Smooth muscle cell (in vitro differentiated cells): ENCODE measurements around the gene CCNQ. TPM values are rescaled to one million over a fixed set of nuclear protein-coding genes. Genes with fewer than 3 reads are reported as not detected.

ENCODE experiments used
- DNase-seq: peaks from one replicate; lab custom pipeline; 2025; ENCODE audit not compliant: unreplicated experiment; lab: John Stamatoyannopoulos, UW
- H2AFZ ChIP-seq: fragments of 200-600 bp; sonication (generic); 2 replicates; pipeline ENCODE4 v1.6.0; 2016; ENCODE audit warnings: antibody characterized with exemption, low read depth, mild to moderate bottlenecking
- H3F3A ChIP-seq: fragments of 200-600 bp; sonication (generic); 2 replicates; pipeline ENCODE4 v1.6.0; 2017; ENCODE audit warnings: antibody characterized with exemption, low read depth
- H3K27ac ChIP-seq: fragments of 200-600 bp; sonication (generic); 2 replicates; pipeline ENCODE4 v1.5.1; 2016; ENCODE audit warnings: low read depth, mild to moderate bottlenecking
- H3K27me3 ChIP-seq: fragments of 200-600 bp; sonication (generic); 2 replicates; pipeline ENCODE4 v1.6.1; 2016; ENCODE audit warnings: low read depth, mild to moderate bottlenecking
- H3K36me3 ChIP-seq: fragments of 200-600 bp; sonication (generic); 2 replicates; pipeline ENCODE4 v1.5.1; 2016; ENCODE audit warnings: low read depth
- H3K4me1 ChIP-seq: fragments of 200-600 bp; sonication (generic); 2 replicates; pipeline ENCODE4 v1.5.1; 2016; ENCODE audit warnings: low read depth
- H3K4me2 ChIP-seq: fragments of 200-600 bp; sonication (generic); 2 replicates; pipeline ENCODE4 v1.6.0; 2016; ENCODE audit warnings: mild to moderate bottlenecking
- H3K4me3 ChIP-seq: fragments of 200-600 bp; sonication (generic); 2 replicates; pipeline ENCODE4 v1.5.1; 2016; ENCODE audit warnings: mild to moderate bottlenecking
- H3K79me2 ChIP-seq: fragments of 200-600 bp; sonication (generic); 2 replicates; pipeline ENCODE4 v1.6.0; 2016; ENCODE audit warnings: low read depth, mild to moderate bottlenecking
- H3K9ac ChIP-seq: fragments of 200-600 bp; sonication (generic); 2 replicates; pipeline ENCODE4 v1.6.0; 2016; ENCODE audit warnings: low read depth
- H3K9me3 ChIP-seq: fragments of 200-600 bp; sonication (generic); replicated peaks from 2 replicates; pipeline ENCODE4 v1.5.1; 2016; ENCODE audit warnings: low read depth
- H4K20me1 ChIP-seq: fragments of 200-600 bp; sonication (generic); 2 replicates; pipeline ENCODE4 v1.6.0; 2016; ENCODE audit warnings: low read depth
- CTCF ChIP-seq: fragments of 200-600 bp; sonication (generic); IDR thresholded peaks from 2 replicates; pipeline ENCODE4 v1.5.1; 2017; ENCODE audit warnings: borderline replicate concordance, mild to moderate bottlenecking, antibody characterized with exemption; ENCODE audit not compliant: insufficient read depth, poor library complexity, severe bottlenecking
- WGBS: methylation state at CpG from one replicate; pipeline ENCODE4 v1.1.7; 2016; ENCODE audit warnings: low lambda C conversion rate; 5-methylcytosine and 5-hydroxymethylcytosine counted together
- polyA plus RNA-seq: library from polyadenylated mRNA; unstranded; fragments of >200 nt; fragmentation: Nextera tagmentation; extraction: Ambion mirVana; gene quantifications from 2 replicates; pipeline ENCODE4 v1.2.1, GENCODE V29; 2016
- total RNA-seq: library from RNA; depleted of rRNA; stranded (reverse); fragments of >200 nt; gene quantifications from 2 replicates; pipeline ENCODE4 v1.2.3, GENCODE V29; 2014

CCNQ gene
- total and polyA plus RNA-seq, 2 experiments from 2014 or later, result 9.4 to 27.3 TPM

- no peak overlapping the region for H3K27ac ChIP-seq
- H3K4me3 ChIP-seq, result no peak overlapping the region
- no peaks in the 10 kb centered on the region for H3K36me3 ChIP-seq
- no peak for TF ChIP-seq CTCF
- H4K20me1 ChIP-seq, result peaks cover 23% of the 10 kb centered on the region
- H3K79me2 ChIP-seq, result no peaks in the 10 kb centered on the region
- H3K9me3 ChIP-seq, result no peaks in the 10 kb centered on the region
- DNase-seq, result no peak
- no peak overlapping the region for H3K9ac ChIP-seq
- H3K27me3 ChIP-seq, result no peaks in the 10 kb centered on the region
- H3K4me2 ChIP-seq, result no peak overlapping the region
- WGBS, result 92% methylated on average over 21 of the region's 21 CpGs
- H3K4me1 ChIP-seq, result no peaks in the 10 kb centered on the region
- H2AFZ ChIP-seq, result no peak overlapping the region
- H3F3A ChIP-seq, result no peaks in the 10 kb centered on the region
These were observed 2.8 kb downstream of the CCNQ start for GRCh38 chrX:153595859-153596857.

GRCh38 chrX:153595387-153595786 is 3.6 kb downstream of the CCNQ start:
- H3K9me3 ChIP-seq, result no peaks in the 10 kb centered on the region
- no peak overlapping the region for H2AFZ ChIP-seq
- H3K27me3 ChIP-seq, result no peaks in the 10 kb centered on the region
- no peaks in the 10 kb centered on the region for H3K79me2 ChIP-seq
- H3K27ac ChIP-seq, result no peak overlapping the region
- H3K4me2 ChIP-seq, result no peak overlapping the region
- no peak overlapping the region for H3K4me3 ChIP-seq
- H3K36me3 ChIP-seq, result no peaks in the 10 kb centered on the region
- 93% methylated on average over 11 of the region's 11 CpGs for WGBS
- no peak for DNase-seq
- peaks cover 23% of the 10 kb centered on the region for H4K20me1 ChIP-seq
- TF ChIP-seq CTCF, result no peak
- no peak overlapping the region for H3K9ac ChIP-seq
- H3K4me1 ChIP-seq, result no peaks in the 10 kb centered on the region
- no peaks in the 10 kb centered on the region for H3F3A ChIP-seq

GRCh38 chrX:153593811-153594500 is 5.0 kb downstream of the CCNQ start:
- Histone ChIP-seq H3F3A (no peaks in the 10 kb centered on the region), H3K4me1 (no peaks in the 10 kb centered on the region), H3K27ac (no peak overlapping the region), H3K4me3 (no peak overlapping the region), H3K36me3 (no peaks in the 10 kb centered on the region), H3K27me3 (no peaks in the 10 kb centered on the region), H2AFZ (no peak overlapping the region), H3K9ac (no peak overlapping the region), H4K20me1 (peaks cover 23% of the 10 kb centered on the region), H3K79me2 (no peaks in the 10 kb centered on the region), H3K9me3 (no peaks in the 10 kb centered on the region), H3K4me2 (no peak overlapping the region)
- no peak for TF ChIP-seq CTCF
- 85% methylated on average over 22 of the region's 22 CpGs for WGBS
- no peak for DNase-seq
